ENCODE measurements around the gene DNAJB7.
A peak's percentile ranks its signal among the peaks of the same experiment; 100 is the strongest.

The DNAJB7 gene

GRCh38 chr22:40867109-40867508 is 5.2 kb upstream of the DNAJB7 start:
- Histone ChIP-seq H3K27me3 (ENCODE audit: insufficient read depth, low read depth, severe bottlenecking) (no peaks in the 10 kb centered on the region), H3K9me3 (ENCODE audit: severe bottlenecking) (no peaks in the 10 kb centered on the region), H3K27ac (peak overlapping the region; percentile 13; the same call in 1 of the 2 replicates), H3K4me3 (ENCODE audit: low read depth, low read length) (no peak overlapping the region), H3K36me3 (no peaks in the 10 kb centered on the region)
- no peak for DNase-seq
- no peak for TF ChIP-seq CTCF (IDR thresholded peaks at IDR 0.05; ENCODE audit: low read depth, low read length)

GRCh38 chr22:40862537-40862936 is 624 bp upstream of the DNAJB7 start:
- Histone ChIP-seq H3K27ac (no peak overlapping the region), H3K4me3 (ENCODE audit: low read depth, low read length) (no peak overlapping the region), H3K27me3 (ENCODE audit: insufficient read depth, low read depth, severe bottlenecking) (no peaks in the 10 kb centered on the region), H3K36me3 (peaks cover 9% of the 10 kb centered on the region), H3K9me3 (ENCODE audit: severe bottlenecking) (no peaks in the 10 kb centered on the region)
- no peak for TF ChIP-seq CTCF (IDR thresholded peaks at IDR 0.05; ENCODE audit: low read depth, low read length)
- DNase-seq, result no peak

- H3K27ac ChIP-seq, result peak overlapping the region; percentile 100
- H3K9me3 ChIP-seq (ENCODE audit: severe bottlenecking), result no peaks in the 10 kb centered on the region
- DNase-seq, result no peak
- H3K27me3 ChIP-seq (ENCODE audit: insufficient read depth, low read depth, severe bottlenecking), result no peaks in the 10 kb centered on the region
- no peak for TF ChIP-seq CTCF (IDR thresholded peaks at IDR 0.05; ENCODE audit: low read depth, low read length)
- peak overlapping the region; percentile 98 for H3K4me3 ChIP-seq (ENCODE audit: low read depth, low read length)
- H3K36me3 ChIP-seq, result peaks cover 42% of the 10 kb centered on the region
Measured at GRCh38 chr22:40857309-40857855, 4.5 kb downstream of the DNAJB7 start.

- peak within 1 kb of the TSS; percentile 98 for H3K4me3 ChIP-seq (ENCODE audit: low read depth, low read length)
- TF ChIP-seq CTCF (IDR thresholded peaks at IDR 0.05; ENCODE audit: low read depth, low read length), result no peak
- no peaks in the 10 kb centered on the region for H3K27me3 ChIP-seq (ENCODE audit: insufficient read depth, low read depth, severe bottlenecking)
- H3K9me3 ChIP-seq (ENCODE audit: severe bottlenecking), result no peaks in the 10 kb centered on the region
- DNase-seq, result peak; percentile 98
- H3K27ac ChIP-seq, result peak within 1 kb of the TSS; percentile 100
- peaks cover 48% of the 10 kb centered on the region for H3K36me3 ChIP-seq
Measured at GRCh38 chr22:40856513-40857308, 5.2 kb downstream of the DNAJB7 start, which contains the start of the genes ST13 and XPNPEP3. Gene ST13, minus strand, starts transcription at chr22:40856639. Its CDS starts 99 bp downstream, at chr22:40856540. Gene XPNPEP3, plus strand, starts transcription at chr22:40857148. Its CDS starts 34 bp downstream, at chr22:40857182.

- TF ChIP-seq CTCF (IDR thresholded peaks at IDR 0.05; ENCODE audit: low read depth, low read length), result no peak
Measured at GRCh38 chr22:40855979-40856512, 5.9 kb downstream of the DNAJB7 start.

More at GRCh38 chr22:40855979-40856512, 5.9 kb downstream of the DNAJB7 start:
- peaks cover 45% of the 10 kb centered on the region for H3K36me3 ChIP-seq
- no peaks in the 10 kb centered on the region for H3K9me3 ChIP-seq (ENCODE audit: severe bottlenecking)
- peak overlapping the region; percentile 100 for H3K27ac ChIP-seq
- H3K27me3 ChIP-seq (ENCODE audit: insufficient read depth, low read depth, severe bottlenecking), result no peaks in the 10 kb centered on the region
- no peak for DNase-seq
- peak overlapping the region; percentile 98 for H3K4me3 ChIP-seq (ENCODE audit: low read depth, low read length)

Measured in WERI-Rb-1 (cell line).